GM15510 (cell line): Measurements from ENCODE around the gene UBE2D2.

Experiments used
- POLR2A ChIP-seq: IDR thresholded peaks from 3 replicates; pipeline ENCODE4 v1.6.1; 2011; ENCODE audit warnings: borderline replicate concordance; ENCODE audit not compliant: insufficient read length; ENCODE audit errors: extremely low read depth

Gene UBE2D2

DNA sequence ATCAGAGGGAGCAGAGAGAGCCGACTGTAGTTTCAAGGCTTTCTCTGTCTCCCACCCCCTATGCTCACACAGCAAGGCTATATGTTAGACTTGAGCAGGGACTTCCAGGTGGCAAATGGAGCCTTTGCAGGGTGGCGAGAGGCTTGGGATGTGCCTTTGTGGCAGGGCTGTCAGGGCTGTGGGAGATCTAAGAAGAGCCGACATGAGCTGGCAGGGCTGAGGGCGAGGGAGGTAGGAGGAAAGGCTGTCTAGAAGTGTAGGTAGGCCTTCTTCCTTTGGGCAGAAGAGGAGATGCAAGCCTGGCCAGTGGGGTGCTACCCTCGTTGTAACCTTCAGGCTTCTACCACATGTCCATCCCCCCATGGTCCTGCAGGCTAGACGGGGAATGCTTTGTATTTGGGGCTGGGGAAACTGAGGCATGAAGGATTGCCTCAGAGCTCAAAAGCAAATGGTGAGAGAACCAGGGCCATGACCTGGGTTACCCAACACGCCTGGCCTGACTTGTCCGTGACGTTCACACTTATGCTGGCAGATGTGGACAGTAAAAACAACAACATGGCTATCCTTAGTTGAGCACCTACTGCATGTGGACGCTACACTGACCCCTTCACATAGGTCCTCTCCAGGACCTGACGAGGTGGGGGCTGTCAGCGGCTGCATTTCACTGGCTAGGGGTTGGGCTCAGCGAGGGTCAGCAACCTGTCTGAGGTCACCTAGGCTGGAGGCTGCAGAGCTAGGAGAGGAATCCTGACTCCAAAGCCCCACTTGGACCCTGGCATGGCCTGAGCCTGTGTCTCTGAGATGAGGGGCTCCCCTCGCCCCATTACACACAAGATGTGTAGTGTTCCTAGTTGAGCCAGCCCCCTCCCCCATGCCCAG, 102.3 kb downstream of the UBE2D2 start:
- TF ChIP-seq POLR2A, result no peak

DNA sequence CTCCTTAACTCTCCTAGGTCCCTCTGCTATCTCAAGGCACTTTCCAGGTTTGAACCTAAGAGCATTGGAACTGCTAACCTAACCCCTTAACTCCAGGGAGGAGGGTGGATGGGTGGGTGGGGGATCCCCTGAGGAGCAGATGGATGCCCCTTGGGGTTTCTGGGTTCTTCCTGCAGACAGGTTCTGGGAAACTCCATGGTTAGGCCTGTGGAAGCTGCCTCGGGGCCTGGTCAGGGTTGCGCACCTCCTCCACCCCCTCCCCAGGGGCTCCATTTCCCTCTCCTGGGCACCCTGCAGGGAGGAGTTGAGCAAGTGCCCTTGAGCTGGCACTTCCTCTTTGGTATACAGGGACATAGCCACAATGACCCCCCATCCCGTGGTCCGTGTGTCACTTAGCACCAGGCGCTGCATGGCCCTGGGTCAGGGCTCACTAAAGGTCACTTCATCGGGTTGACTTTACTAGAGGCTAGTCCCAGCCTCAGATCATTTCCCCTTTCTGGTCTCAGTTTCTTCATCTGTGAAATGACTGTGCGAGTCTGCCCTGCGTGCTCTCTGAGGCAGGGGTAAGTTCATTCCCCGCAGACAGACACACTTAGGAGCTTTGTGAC, 103.1 kb downstream of the UBE2D2 start:
- no peak for TF ChIP-seq POLR2A

DNA sequence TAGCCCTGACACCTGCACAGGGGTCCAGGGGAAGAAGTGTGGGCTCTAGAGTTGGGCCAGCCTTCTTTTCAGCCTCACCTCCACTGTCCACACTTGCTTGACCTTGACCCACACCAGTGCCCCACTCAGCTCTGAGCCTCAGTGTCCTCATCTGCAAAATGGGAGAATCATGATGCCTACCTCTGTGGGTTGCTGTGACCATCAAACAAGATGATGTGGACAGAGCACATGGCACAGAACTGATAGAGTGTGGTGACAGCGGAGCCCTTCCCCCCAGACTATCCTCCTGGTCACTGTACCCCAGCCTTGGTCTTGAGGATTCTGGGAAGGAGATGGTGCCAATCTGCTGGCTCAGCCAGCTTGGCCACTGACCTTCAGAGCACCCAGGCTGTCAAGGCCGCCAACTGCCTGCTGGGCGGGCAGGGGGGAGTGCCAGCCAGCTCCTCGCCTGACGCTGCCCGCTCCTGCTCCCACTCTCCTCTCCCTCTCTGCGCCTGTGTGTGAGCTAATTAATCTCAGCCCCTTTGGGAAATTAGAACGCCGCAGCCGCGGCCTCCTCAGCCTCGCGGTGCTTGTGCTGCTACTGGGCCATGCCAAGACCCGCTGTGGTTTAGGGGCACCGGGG, 103.7 kb downstream of the UBE2D2 start:
- TF ChIP-seq POLR2A, result no peak

DNA sequence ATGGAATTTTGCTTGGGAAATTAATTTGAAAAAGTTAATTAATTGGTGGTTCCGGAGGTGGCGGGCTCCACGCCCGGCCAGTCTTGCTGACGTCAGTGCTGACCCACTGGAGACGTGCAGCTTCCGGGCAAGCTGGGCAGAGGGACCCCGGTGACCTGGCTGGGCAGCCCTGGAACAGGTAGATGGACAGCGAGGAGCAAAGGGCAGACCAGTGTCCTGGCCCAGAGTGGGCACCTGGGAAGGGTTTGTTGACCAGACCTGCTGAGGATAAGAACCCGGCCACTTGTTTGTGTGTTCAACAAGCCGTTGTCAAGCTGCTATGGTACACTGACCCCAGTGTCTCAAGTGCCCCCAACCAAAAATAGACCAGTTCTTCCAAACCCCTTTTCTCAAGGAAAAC, 104.5 kb downstream of the UBE2D2 start:
- no peak for TF ChIP-seq POLR2A

DNA sequence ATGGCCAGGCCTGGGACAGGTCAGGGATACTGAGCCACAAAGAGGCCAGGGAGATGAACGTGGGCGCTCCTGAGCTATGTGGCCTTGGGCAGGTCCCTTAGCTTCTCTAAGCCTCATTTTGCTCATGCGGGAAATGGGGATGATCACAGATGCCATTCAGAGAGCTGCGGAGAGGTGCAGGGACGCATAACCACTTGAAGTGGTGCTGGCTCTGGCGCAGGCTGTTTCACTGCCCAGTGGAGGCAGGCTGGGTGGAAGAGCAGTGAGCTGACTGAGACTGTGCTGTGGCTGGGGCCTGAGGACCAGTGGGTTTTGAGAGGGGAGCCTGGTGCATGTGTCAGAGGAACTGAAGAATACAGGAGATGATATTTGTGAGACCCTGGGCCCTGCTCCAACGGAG, 105.4 kb downstream of the UBE2D2 start:
- no peak for TF ChIP-seq POLR2A

DNA sequence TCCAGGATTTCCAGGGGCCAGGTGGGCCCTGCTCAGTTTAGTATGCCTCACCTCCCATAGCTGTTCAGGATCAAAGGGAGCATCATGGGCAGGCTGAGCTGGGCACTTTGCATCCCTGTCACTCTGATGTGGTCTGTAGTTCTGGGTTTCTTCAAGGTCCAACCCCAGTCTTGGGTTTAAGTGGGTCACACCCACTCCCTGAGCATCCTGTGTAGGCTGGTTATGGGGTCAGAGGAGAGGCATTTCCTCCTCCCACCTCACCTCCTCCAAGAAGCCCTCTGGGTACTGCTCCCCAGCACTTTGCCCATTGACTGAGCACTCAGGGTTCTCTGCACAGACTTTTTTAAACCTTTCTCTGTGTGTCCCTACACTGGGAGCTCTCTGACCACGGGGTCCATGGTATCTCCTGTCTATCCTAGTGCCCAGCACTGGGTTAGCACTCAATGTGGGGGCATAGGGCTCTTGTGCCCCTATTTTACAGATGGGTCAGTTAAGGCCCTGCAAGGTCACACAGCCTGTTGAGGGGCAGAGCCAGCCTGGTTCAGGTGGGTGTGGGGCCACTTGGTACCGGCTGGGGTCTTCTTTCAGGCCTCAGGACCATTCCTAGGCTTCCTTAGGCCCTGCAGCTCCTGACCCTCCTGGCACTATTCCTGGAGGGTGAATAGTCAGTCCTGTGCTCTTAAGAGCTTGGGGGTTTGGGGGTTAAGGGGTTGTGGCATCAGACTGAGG, 106.0 kb downstream of the UBE2D2 start:
- TF ChIP-seq POLR2A, result no peak

DNA sequence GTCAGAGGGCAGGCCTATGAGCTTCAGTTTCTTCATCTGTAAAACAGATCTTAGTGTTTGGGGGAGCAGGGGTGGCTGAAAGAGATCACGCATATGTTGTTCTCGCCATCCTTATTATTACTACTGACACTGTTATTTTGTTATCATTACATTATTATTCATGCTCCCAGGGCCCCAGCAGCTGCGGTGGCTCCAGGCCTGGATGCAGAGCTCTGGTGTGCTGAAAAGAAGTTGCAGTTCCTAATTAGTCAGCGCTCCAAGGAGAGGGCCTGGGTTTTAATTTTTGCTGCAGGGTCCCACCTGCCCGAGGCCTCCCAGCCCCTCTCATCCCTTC, 106.6 kb downstream of the UBE2D2 start:
- no peak for TF ChIP-seq POLR2A

DNA sequence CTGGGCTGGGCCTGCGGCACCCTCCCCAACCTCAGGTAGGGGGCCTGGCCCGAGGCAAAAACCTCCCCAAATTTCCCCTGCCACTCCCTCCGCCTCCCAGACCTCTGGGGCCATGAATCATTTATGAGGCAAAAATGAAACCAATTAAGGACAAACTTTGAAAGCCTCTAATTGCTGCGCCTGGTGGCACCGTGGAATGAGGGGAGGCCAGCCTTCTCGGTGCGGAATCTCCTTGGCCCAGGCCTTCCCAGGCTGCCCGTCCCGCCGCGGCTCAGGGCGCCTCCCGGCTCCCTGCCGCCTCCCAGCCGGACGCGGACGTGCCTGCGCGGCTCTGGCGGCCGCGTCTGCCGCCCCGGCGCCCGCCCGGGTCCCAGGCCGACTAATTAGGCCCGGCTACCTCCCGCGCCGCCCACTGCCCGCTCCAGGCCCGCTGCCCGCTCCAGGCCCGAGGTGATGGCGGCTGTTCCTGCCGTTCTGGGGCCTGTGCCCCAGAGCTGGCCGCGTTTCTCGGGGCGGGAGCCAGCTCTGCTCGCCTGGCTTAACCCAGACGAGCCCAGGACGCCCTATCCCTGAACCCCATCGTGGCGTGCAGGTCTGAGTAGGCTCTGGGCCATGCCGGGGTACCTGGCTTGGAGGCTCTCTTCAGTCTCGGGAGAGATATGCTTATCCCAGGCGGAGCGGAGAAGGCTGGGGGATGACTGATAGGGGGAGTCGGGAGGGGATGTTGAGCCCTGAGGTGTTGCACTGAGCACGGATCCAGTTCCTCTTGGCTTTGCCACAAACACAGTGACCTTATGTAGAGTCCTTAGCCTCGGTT, 107.1 kb downstream of the UBE2D2 start:
- TF ChIP-seq POLR2A, result no peak

DNA sequence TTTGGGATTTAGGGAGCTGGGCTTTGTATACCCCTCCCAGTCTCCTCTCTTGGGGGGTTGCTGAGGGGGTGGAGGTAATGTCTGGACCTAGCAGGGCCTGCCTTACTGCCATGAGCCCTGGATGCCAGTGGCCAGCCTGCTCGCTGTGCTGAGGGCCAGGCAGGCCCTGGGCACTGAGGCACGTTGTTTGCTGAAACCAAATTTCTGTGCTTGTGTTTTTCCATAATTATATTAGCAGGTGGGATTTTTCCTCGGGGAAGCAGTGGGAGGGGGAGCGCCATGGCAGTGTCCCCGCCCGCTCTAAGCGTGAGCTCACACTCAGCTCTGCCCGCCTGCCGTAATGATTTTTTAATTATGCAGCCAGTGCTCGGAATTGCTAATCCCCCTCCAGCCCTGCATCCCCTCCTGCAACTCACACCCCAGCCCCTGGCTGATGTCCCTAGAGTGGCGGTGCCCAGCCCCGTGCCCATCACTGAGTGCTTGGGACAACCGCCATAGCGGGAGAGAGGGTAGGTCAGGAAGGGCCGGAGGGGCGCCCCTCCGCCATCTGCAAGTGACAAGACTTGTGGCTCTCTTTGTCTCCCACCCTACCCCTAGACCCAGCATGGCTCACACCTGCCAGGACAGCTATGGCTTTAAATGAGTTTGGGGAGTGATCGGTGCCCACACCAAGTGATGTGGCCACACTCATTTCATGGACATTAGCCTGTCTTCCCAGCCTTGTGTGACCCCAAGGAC, 108.0 kb downstream of the UBE2D2 start:
- TF ChIP-seq POLR2A, result no peak

DNA sequence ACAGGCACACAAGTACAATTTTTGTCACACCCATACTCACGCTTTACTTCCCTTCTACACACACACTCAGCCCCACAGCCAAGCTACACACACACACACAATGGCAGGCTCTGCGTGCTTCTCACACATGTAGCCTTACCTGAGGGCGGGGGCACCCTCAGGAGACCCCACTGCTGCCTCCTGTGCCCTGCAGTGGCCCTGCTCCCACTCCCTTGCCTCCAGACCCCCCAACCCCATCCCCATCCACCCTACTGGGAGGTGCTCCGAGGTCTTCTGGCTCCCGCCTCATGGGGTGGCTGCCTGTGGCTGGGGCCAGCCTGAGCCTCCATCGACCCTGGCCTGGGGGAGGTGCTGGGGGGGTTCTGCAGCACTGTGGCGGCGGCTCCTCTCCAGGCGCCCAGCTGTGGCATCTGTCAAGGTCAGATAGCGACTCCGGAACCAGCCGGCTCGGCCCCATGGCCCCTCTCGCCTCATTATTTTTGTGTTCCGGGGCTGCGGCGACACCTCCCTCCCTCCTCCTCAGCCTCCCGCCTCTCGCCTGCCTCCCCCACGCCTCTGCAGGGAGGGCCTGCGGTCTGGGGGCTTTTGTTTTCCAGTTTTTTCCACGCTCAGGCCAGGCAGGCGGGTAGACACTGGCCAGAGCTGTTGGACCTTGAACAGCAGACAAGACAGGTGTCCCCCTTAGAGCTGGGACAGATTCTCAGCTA, 108.7 kb downstream of the UBE2D2 start:
- peak; percentile 49 for TF ChIP-seq POLR2A

DNA sequence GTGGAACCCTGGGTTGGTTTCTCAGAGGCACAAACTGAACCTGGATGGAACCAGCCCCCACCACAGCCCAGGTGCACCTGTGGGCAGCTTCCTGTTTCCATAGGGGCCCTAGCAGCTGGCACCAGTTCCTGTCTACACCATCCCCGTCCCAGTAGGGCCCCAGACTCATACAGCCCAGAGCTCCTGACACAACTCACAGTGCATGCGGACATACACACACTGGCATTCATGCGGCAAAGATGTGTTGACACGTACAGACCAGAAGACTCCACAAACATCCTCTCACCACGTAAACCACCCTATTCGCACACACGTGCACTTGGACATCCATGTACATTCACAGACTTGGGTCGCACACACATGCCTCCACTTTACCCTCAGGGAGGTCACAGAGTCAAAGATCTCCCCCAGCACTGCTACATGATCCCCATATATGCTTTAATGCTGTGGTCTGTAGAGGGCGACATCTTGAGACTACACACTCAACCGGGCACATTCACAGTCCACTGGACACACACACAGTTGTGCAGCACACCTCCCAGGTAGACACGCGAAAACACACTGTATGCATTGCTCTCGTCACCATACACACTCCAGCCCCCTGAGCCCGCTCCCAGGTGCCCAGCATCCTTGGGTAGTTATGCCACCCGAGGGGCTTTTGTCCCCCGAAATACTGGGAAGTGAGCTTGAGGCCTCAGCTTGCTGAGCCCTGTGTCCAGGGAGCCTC, 109.4 kb downstream of the UBE2D2 start:
- TF ChIP-seq POLR2A, result peak; percentile 53

DNA sequence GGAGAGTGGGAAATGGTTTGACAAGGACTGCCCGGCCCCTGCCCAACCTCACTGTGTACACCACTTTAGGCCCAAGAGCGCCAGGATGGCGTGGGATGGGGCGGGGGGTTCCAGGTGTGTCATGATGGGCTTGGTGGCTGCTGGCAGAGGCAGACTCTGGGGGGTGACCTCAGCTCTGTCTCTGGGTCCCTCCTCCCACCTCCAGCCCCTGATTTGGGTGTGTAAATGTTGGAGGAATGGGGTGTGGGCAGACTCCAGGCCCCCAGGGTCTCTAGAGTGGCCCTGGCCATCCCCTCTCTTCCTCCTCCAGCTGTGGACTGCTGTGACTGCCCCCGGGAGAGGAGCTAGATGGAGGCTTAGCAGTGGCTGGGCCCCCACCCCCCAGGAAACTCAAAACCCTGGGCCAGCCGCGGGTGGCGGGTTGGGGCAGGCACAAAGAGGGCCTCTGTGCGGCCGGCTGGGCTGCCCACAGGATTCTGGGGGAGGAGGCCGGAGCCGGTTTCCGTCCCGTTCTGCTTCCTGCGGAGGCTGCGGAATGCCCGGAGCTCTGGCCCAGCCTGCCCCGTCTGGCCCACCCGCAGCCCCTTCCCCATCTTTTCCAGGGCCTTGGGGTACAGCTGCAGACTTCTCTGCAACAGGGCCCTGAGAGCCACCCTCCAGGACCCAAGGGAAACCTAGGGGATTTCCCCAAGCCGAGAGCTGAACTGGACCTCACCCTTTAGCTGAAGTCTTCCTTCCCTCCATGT, 110.1 kb downstream of the UBE2D2 start:
- peak; percentile 20 for TF ChIP-seq POLR2A
